Liver (tissue), 9 donors: Measurements from ENCODE around the gene AFAP1. TPM values are rescaled to one million over a fixed set of nuclear protein-coding genes. Genes with fewer than 3 reads are reported as not detected.

Source experiments
- DNase-seq: peaks from one replicate; pipeline ENCODE4 v3.0.0-alpha.2; 2017; ENCODE audit warnings: low spot score
- H3K27ac ChIP-seq, 2 donors: one replicate each; pipeline ENCODE4 v1.7.0; 2013; ENCODE audit warnings: inconsistent platforms in 2 of 2, low read length in 2 of 2, control low read depth in 1 of 2, low read depth in 1 of 2, mild to moderate bottlenecking in 1 of 2
- H3K27me3 ChIP-seq, 4 donors: one replicate each; pipeline versions ENCODE4 v1.6.1 to v1.7.0; 2013; ENCODE audit warnings: low read length in 3 of 4, inconsistent platforms in 1 of 4, mild to moderate bottlenecking in 1 of 4, moderate library complexity in 1 of 4; ENCODE audit not compliant: control insufficient read depth in 4 of 4, insufficient read depth in 4 of 4
- H3K36me3 ChIP-seq, 4 donors: one replicate each; pipeline versions ENCODE4 v1.6.1 to v1.7.0; 2013; ENCODE audit warnings: low read length in 3 of 4, mild to moderate bottlenecking in 3 of 4, low read depth in 1 of 4, moderate library complexity in 1 of 4; ENCODE audit not compliant: control insufficient read depth in 4 of 4, insufficient read depth in 3 of 4
- H3K4me1 ChIP-seq, 4 donors: one replicate each; pipeline versions ENCODE4 v1.6.1 to v1.7.0; 2013; ENCODE audit warnings: low read length in 3 of 4, mild to moderate bottlenecking in 3 of 4, moderate library complexity in 1 of 4; ENCODE audit not compliant: control insufficient read depth in 4 of 4, insufficient read depth in 4 of 4
- H3K4me3 ChIP-seq, 3 donors: one replicate each; pipeline versions ENCODE4 v1.6.1 to v1.7.0; 2013; ENCODE audit warnings: low read length in 3 of 3, control low read depth in 1 of 3, low read depth in 1 of 3, mild to moderate bottlenecking in 1 of 3
- H3K9ac ChIP-seq, 2 donors: one replicate each; pipeline ENCODE4 v1.7.0; 2013; ENCODE audit warnings: low read length in 2 of 2, mild to moderate bottlenecking in 2 of 2, moderate library complexity in 2 of 2, control low read depth in 1 of 2, low read depth in 1 of 2
- H3K9me3 ChIP-seq, 4 donors: one replicate each; pipeline versions ENCODE4 v1.6.1 to v1.7.0; 2013; ENCODE audit warnings: low read length in 3 of 4; ENCODE audit not compliant: control insufficient read depth in 4 of 4
- EGR1 ChIP-seq, 2 donors: IDR thresholded peaks; 2 replicates each; pipeline ENCODE4 v1.6.1; 2016 to 2018; ENCODE audit warnings: antibody characterized with exemption in 2 of 2, low read depth in 2 of 2
- FOXA1 ChIP-seq: IDR thresholded peaks from 2 replicates; pipeline ENCODE4 v1.6.1; 2016; ENCODE audit warnings: antibody characterized with exemption
- FOXA2 ChIP-seq: IDR thresholded peaks from 2 replicates; pipeline ENCODE4 v1.6.1; 2016; ENCODE audit warnings: antibody characterized with exemption
- GABPA ChIP-seq, 2 donors: IDR thresholded peaks in 1 of 2; conservative IDR thresholded peaks in 1 of 2; 2 replicates each; pipeline ENCODE4 v1.6.1; 2016; ENCODE audit warnings: antibody characterized with exemption in 2 of 2, mild to moderate bottlenecking in 1 of 2, moderate library complexity in 1 of 2
- HNF4A ChIP-seq, 2 donors: conservative IDR thresholded peaks; 2 replicates each; pipeline ENCODE4 v1.6.1; 2016; ENCODE audit warnings: antibody characterized with exemption in 2 of 2, mild to moderate bottlenecking in 2 of 2
- HNF4G ChIP-seq: IDR thresholded peaks from 2 replicates; pipeline ENCODE4 v1.6.1; 2016; ENCODE audit warnings: antibody characterized with exemption
- NR2F2 ChIP-seq: IDR thresholded peaks from 2 replicates; pipeline ENCODE4 v1.6.1; 2016; ENCODE audit warnings: antibody characterized with exemption
- RAD21 ChIP-seq, 2 donors: IDR thresholded peaks; 2 replicates each; pipeline ENCODE4 v1.6.1; 2016; ENCODE audit warnings: antibody characterized with exemption in 2 of 2, mild to moderate bottlenecking in 2 of 2
- RXRA ChIP-seq, 2 donors: IDR thresholded peaks; 2 replicates each; pipeline ENCODE4 v1.6.1; 2017 to 2018; ENCODE audit warnings: antibody characterized with exemption in 2 of 2, mild to moderate bottlenecking in 1 of 2
- SP1 ChIP-seq: IDR thresholded peaks from 2 replicates; pipeline ENCODE4 v1.6.1; 2018; ENCODE audit warnings: antibody characterized with exemption, mild to moderate bottlenecking
- TAF1 ChIP-seq: conservative IDR thresholded peaks from 2 replicates; pipeline ENCODE4 v1.6.1; 2016; ENCODE audit warnings: antibody characterized with exemption, mild to moderate bottlenecking
- YY1 ChIP-seq: IDR thresholded peaks from 2 replicates; pipeline ENCODE4 v1.6.1; 2016; ENCODE audit warnings: antibody characterized with exemption, mild to moderate bottlenecking
- WGBS: extraction: QIAGEN DNeasy Blood & Tissue Kit; methylation state at CpG from one replicate; pipeline ENCODE4 v1.1.7; 2013; 5-methylcytosine and 5-hydroxymethylcytosine counted together
- polyA plus RNA-seq, 2 donors: library from polyadenylated mRNA; stranded (reverse) in 1 of 2; unstranded in 1 of 2; fragments of 200-250 nt in 1 of 2; fragments of >200 nt in 1 of 2; fragmentation: Nextera tagmentation in 1 of 2; extraction: Ambion mirVana in 1 of 2; gene quantifications; one replicate each; pipeline versions ENCODE4 v1.2.1 to v1.2.3, GENCODE V29; 2013 to 2015
- total RNA-seq, 2 donors: library from RNA; depleted of rRNA; stranded (reverse); fragments of >200 nt; gene quantifications; one replicate each; pipeline ENCODE4 v1.2.3, GENCODE V29; 2014
- TF ChIP-seq, protein P1 (sequence below): IDR thresholded peaks from 2 replicates; pipeline ENCODE4 v1.6.1; 2016; ENCODE audit warnings: antibody characterized with exemption
- TF ChIP-seq, protein P2 (sequence below): IDR thresholded peaks from 2 replicates; pipeline ENCODE4 v1.6.1; 2016; ENCODE audit warnings: antibody characterized with exemption, mild to moderate bottlenecking
- TF ChIP-seq, protein P3 (sequence below): IDR thresholded peaks from 2 replicates; pipeline ENCODE4 v1.6.1; 2016; ENCODE audit warnings: antibody characterized with exemption
- donor health status: healthy.
- donor health status: healthy.
- donor health status: healthy.
- donor health status: healthy.
- donor health status: healthy.

AFAP1 gene
- total and polyA plus RNA-seq, 4 donors = 0.40 to 3.2 (median 1.6) TPM

DNA sequence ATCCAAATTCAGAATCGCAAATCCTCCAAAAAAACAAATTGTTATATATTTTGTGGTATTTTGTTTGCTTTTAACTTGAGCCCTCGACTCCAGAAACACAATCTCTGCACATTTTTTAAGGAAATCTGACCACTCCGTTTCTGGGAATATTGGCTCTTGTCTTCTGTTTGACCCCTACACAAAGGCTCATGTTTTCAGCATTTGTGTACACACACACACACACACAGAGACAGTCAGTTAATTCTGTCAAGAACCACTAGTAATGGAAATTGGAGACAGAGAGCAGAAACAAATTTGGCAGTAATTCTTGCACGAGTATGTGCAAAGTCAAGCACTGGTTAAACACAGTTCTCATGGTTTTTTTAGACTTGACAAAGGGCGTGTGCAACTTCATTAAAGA is 115.4 kb downstream of the AFAP1 start:
- peak; percentile 24 for TF ChIP-seq SP1
- TF ChIP-seq RAD21 (IDR thresholded peaks at IDR 0.05) = peak in 1 of 2 donors; percentile 3
- TF ChIP-seq RXRA (IDR thresholded peaks at IDR 0.05) = peak in 1 of 2 donors; percentile 25
- TF ChIP-seq EGR1 (IDR thresholded peaks at IDR 0.05; ENCODE audit: low read depth in 2 of 2) = no peak
- TF ChIP-seq, protein P1, sequence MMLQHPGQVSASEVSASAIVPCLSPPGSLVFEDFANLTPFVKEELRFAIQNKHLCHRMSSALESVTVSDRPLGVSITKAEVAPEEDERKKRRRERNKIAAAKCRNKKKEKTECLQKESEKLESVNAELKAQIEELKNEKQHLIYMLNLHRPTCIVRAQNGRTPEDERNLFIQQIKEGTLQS = no peak
- peak; percentile 23 for TF ChIP-seq NR2F2
- 64% methylated on average over 5 of the region's 5 CpGs for WGBS
- Histone ChIP-seq H3K4me3 (no peak overlapping the region), H3K27ac (peak overlapping the region in 1 of 2 donors; percentile 71), H3K36me3 (no peaks in the 10 kb centered on the region), H3K27me3 (no peaks in the 10 kb centered on the region), H3K9me3 (no peaks in the 10 kb centered on the region), H3K9ac (no peak overlapping the region), H3K4me1 (peaks cover 0 to 5% (median 0%) of the 10 kb centered on the region in 4 donors)
- no peak for DNase-seq

DNA sequence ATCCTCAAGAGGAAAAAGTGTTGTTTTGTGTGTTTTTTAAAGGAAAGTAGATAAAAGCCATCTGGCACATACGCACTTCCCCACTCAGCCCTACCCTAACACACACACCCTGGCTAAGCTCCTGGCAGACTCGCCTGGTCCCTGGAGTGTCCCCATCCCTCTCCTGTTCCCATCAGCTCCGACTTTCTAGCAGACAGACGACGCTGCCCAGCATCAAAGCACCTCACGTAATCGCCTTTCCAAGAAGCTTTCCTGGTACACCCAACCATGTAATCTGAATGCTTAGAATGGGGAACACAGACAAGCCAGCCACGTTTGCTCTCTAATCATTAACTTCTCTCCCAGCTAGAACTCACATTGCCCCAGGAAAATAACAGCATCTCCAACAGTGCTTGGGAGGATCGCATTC is 116.2 kb downstream of the AFAP1 start:
- TF ChIP-seq YY1 (no peak), HNF4A (conservative IDR thresholded peaks at IDR 0.05) (no peak)
- 51% methylated on average over 9 of the region's 9 CpGs for WGBS
- Histone ChIP-seq H3K27ac (peak overlapping the region; percentile 4 to 71), H3K9ac (no peak overlapping the region), H3K27me3 (no peaks in the 10 kb centered on the region), H3K4me3 (no peak overlapping the region), H3K9me3 (no peaks in the 10 kb centered on the region), H3K36me3 (no peaks in the 10 kb centered on the region), H3K4me1 (peaks cover 0 to 5% (median 0%) of the 10 kb centered on the region in 4 donors)
- DNase-seq = no peak

DNA sequence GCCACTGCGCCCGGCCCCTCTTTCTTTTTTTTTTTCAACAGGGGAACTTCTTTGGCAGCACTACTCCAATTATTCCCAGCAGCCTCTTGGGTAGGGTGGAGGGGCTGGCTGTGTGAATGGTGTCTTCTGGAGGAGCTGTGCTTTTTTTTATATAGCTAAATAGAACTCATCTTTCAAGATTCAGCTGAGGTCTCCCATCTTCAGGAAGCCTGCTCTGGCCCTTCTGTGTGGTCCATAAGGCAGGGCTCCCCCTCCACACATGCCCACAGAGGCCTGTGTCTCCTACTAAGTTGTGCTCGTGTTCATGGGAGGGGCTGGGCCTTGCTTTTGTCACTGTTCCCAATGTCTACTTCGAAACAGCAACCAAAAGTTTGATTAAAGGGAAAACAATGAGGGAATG is 116.8 kb downstream of the AFAP1 start:
- WGBS = 69% methylated on average over 4 of the region's 4 CpGs
- no peaks in the 10 kb centered on the region for H3K27me3 ChIP-seq
- DNase-seq = no peak
- no peaks in the 10 kb centered on the region for H3K36me3 ChIP-seq
- no peak overlapping the region for H3K4me3 ChIP-seq
- H3K4me1 ChIP-seq = peaks cover 0 to 5% (median 0%) of the 10 kb centered on the region in 4 donors
- no peak overlapping the region for H3K9ac ChIP-seq
- H3K9me3 ChIP-seq = no peaks in the 10 kb centered on the region
- TF ChIP-seq SP1 (no peak), GABPA (IDR thresholded peaks at IDR 0.05 in 1 of 2, conservative IDR thresholded peaks at IDR 0.05 in 1 of 2) (no peak), RAD21 (IDR thresholded peaks at IDR 0.05) (no peak), FOXA1 (no peak), EGR1 (IDR thresholded peaks at IDR 0.05; ENCODE audit: low read depth in 2 of 2) (no peak), NR2F2 (no peak), TAF1 (no peak), HNF4G (no peak), FOXA2 (no peak), RXRA (IDR thresholded peaks at IDR 0.05) (no peak)
- TF ChIP-seq, protein P2, sequence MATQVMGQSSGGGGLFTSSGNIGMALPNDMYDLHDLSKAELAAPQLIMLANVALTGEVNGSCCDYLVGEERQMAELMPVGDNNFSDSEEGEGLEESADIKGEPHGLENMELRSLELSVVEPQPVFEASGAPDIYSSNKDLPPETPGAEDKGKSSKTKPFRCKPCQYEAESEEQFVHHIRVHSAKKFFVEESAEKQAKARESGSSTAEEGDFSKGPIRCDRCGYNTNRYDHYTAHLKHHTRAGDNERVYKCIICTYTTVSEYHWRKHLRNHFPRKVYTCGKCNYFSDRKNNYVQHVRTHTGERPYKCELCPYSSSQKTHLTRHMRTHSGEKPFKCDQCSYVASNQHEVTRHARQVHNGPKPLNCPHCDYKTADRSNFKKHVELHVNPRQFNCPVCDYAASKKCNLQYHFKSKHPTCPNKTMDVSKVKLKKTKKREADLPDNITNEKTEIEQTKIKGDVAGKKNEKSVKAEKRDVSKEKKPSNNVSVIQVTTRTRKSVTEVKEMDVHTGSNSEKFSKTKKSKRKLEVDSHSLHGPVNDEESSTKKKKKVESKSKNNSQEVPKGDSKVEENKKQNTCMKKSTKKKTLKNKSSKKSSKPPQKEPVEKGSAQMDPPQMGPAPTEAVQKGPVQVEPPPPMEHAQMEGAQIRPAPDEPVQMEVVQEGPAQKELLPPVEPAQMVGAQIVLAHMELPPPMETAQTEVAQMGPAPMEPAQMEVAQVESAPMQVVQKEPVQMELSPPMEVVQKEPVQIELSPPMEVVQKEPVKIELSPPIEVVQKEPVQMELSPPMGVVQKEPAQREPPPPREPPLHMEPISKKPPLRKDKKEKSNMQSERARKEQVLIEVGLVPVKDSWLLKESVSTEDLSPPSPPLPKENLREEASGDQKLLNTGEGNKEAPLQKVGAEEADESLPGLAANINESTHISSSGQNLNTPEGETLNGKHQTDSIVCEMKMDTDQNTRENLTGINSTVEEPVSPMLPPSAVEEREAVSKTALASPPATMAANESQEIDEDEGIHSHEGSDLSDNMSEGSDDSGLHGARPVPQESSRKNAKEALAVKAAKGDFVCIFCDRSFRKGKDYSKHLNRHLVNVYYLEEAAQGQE = no peak
- TF ChIP-seq, protein P3, sequence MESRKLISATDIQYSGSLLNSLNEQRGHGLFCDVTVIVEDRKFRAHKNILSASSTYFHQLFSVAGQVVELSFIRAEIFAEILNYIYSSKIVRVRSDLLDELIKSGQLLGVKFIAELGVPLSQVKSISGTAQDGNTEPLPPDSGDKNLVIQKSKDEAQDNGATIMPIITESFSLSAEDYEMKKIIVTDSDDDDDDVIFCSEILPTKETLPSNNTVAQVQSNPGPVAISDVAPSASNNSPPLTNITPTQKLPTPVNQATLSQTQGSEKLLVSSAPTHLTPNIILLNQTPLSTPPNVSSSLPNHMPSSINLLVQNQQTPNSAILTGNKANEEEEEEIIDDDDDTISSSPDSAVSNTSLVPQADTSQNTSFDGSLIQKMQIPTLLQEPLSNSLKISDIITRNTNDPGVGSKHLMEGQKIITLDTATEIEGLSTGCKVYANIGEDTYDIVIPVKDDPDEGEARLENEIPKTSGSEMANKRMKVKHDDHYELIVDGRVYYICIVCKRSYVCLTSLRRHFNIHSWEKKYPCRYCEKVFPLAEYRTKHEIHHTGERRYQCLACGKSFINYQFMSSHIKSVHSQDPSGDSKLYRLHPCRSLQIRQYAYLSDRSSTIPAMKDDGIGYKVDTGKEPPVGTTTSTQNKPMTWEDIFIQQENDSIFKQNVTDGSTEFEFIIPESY = no peak
- H3K27ac ChIP-seq = peak overlapping the region in 1 of 2 donors; percentile 71
